Stimulated activated CD8-positive, alpha-beta memory T cell treated with anti-CD3 and anti-CD28 coated beads, Interleukin-2, amount 100 ng/mL, for 48 hours (primary cell): ENCODE results near the gene XPOT.

Experiments used
- DNase-seq, 2 donors: peaks; one replicate each; pipeline ENCODE4 v3.0.0-alpha.2; 2020; ENCODE audit warnings: low read depth in 2 of 2

Gene XPOT

GRCh38 chr12:64469455-64470142 is 65.4 kb downstream of the XPOT start:
- no peak for DNase-seq

DNA sequence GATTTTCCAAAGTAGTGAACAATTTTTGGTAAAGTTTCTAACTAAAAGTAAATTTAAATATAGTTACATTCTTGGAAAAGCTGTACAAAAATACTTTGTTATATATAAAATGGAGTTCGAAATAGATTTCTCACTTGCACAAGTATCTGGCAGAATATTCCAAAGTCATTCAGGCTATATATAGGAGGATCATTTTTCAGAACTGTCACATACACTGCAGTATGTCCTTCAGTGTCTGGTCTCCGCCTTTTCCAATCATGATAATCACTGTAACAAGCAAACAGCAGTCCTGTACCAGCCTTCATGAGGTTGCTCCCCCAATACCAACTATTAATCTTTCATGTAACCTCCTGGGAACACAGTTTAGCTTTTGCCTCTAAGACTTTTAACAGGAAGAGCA is 66.3 kb downstream of the XPOT start:
- no peak for DNase-seq

- DNase-seq, result no peak
Measured at GRCh38 chr12:64473176-64473575, 69.0 kb downstream of the XPOT start.

- DNase-seq, result no peak
Measured at GRCh38 chr12:64475518-64475917, 71.3 kb downstream of the XPOT start.

- DNase-seq, result no peak
Measured at GRCh38 chr12:64476844-64477243, 72.7 kb downstream of the XPOT start.

DNA sequence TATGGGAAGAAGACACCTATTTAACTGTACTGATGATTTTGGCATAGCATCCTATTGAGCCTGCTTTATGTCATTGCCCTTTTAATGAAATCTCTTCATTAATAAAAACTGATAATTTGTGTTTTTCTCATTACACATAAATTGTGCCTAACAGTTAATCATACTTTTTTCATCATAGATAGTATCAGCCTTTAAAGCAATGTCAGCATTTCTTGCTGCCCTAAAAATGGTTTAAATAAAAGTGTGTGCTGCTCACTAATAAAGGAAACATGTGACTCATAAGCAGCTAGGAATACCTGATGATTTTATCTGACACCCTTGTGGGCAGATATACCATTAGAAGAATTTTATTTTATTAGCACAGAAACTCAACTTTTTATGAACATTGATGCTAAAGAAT is 74.5 kb downstream of the XPOT start:
- no peak for DNase-seq

DNA sequence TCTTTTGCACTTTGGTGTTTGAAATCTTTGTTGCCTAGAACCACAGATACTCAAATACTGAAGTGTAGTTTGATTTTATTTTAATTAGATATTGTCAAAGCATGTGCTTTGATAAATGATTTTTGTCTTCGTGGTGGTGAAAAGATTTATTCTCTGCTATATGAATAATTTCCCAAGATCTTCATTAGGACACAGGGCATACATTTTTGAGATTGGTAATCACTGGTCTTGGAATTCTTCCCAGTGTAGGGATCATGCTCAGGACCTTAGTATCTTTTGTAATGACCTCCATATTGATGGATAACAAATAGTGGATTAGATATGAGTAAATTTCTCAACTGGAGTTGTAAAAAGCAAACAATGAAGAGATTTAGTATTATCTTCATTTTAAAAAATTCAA is 76.0 kb downstream of the XPOT start:
- no peak for DNase-seq

GRCh38 chr12:64486657-64487056 is 82.5 kb downstream of the XPOT start:
- DNase-seq, result no peak

GRCh38 chr12:64491718-64492117 is 87.5 kb downstream of the XPOT start:
- no peak for DNase-seq

GRCh38 chr12:64493513-64493912 is 89.3 kb downstream of the XPOT start:
- no peak for DNase-seq

- DNase-seq, result no peak
Measured at GRCh38 chr12:64494998-64495729, 91.0 kb downstream of the XPOT start.

DNA sequence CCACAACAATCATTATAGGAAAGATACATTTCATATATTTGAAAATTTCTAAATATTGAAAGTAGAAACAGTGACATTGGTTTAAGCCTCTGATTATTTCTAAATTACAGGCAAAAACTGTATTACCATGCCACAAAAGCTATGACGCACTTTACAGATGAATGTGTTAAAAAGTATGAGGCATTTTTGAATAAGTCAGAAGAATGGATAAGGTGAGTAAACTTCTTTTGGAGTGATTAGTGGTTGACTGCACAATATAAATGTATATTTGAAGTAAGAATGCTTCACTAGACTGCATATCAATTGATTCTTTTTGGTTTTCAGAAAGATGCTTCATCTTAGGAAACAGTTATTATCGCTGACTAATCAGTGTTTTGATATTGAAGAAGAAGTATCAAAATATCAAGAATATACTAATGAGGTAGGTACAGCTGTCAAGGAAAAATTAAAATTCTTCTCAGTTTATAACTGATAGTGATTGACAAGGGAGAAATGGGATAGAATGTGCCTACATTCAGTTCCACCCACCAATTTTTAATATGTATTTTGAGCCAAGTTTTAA is 92.7 kb downstream of the XPOT start:
- DNase-seq, result no peak

DNA sequence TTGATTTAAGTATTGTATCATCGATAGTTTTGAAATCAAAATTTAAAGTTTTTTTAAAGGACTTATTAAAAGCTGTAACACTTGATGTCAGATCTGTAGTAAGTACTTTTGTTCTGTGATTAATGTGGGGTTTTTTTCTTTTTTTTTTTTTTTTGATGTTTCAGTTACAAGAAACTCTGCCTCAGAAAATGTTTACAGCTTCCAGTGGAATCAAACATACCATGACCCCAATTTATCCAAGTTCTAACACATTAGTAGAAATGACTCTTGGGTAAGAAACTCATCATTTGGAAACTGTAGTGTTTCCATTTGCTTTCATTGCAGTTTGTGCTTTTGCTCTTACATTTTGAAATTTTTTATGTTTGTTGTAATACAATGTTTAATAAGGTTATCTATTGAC is 93.3 kb downstream of the XPOT start:
- no peak for DNase-seq

- DNase-seq, result no peak
Measured at GRCh38 chr12:64497903-64498302, 93.7 kb downstream of the XPOT start.

GRCh38 chr12:64500394-64500793 is 96.2 kb downstream of the XPOT start:
- no peak for DNase-seq
